CD14-positive monocyte (primary cell): ENCODE data around the gene EP400. TPM values are rescaled to one million over a fixed set of nuclear protein-coding genes. Genes with fewer than 3 reads are reported as not detected.

Experiments
- DNase-seq, 3 donors: peaks; one replicate each; pipeline ENCODE4 v3.0.0-alpha.2; 2011 to 2022
- H2AFZ ChIP-seq: 2 replicates; pipeline ENCODE4 v1.6.0; 2012; ENCODE audit warnings: mild to moderate bottlenecking, low read depth, low read length, inconsistent platforms; ENCODE audit not compliant: insufficient read depth, poor library complexity, severe bottlenecking
- H3K27ac ChIP-seq, 2 donors: 1 replicate in 1 of 2; 2 replicates in 1 of 2; pipeline ENCODE4 v1.5.1; 2012 to 2013; ENCODE audit warnings: low read length in 2 of 2, control low read depth in 1 of 2, inconsistent platforms in 1 of 2, low read depth in 1 of 2, mild to moderate bottlenecking in 1 of 2
- H3K27me3 ChIP-seq, 2 donors: one replicate each; pipeline versions ENCODE4 v1.6.0 to v1.6.1; 2011 to 2013; ENCODE audit warnings: low read length in 2 of 2; ENCODE audit not compliant: control insufficient read depth in 2 of 2, insufficient read depth in 2 of 2
- H3K36me3 ChIP-seq, 2 donors: replicated peaks in 1 of 2; 1 replicate in 1 of 2; 2 replicates in 1 of 2; pipeline versions ENCODE4 v1.5.1 to v1.6.1; 2012 to 2013; ENCODE audit warnings: low read length in 2 of 2, control low read depth in 1 of 2, inconsistent platforms in 1 of 2, mild to moderate bottlenecking in 1 of 2; ENCODE audit not compliant: insufficient read depth in 2 of 2, control insufficient read depth in 1 of 2
- H3K4me1 ChIP-seq, 2 donors: 1 replicate in 1 of 2; 2 replicates in 1 of 2; pipeline versions ENCODE4 v1.5.1 to v1.6.1; 2012 to 2013; ENCODE audit warnings: low read length in 2 of 2, control low read depth in 1 of 2, inconsistent platforms in 1 of 2, mild to moderate bottlenecking in 1 of 2, moderate library complexity in 1 of 2; ENCODE audit not compliant: insufficient read depth in 2 of 2, control insufficient read depth in 1 of 2
- H3K4me2 ChIP-seq: replicated peaks from 2 replicates; pipeline ENCODE3; 2012; ENCODE audit warnings: low read length, moderate library complexity, mild to moderate bottlenecking; ENCODE audit not compliant: poor library complexity, severe bottlenecking; ENCODE audit errors: extremely low read depth
- H3K4me3 ChIP-seq, 3 experiments: fragments of 200-600 bp in 1 of 3; sonication (generic) in 1 of 3; replicated peaks in 1 of 3; 1 replicate in 2 of 3; 2 replicates in 1 of 3; pipeline ENCODE4 v1.5.1; 2011 to 2013; ENCODE audit warnings: low read length in 3 of 3, mild to moderate bottlenecking in 3 of 3, control low read depth in 2 of 3, low read depth in 2 of 3, inconsistent platforms in 1 of 3, moderate library complexity in 1 of 3
- H3K79me2 ChIP-seq: 2 replicates; pipeline ENCODE4 v1.6.0; 2012; ENCODE audit warnings: mild to moderate bottlenecking, control low read depth, inconsistent platforms, low read length, moderate library complexity; ENCODE audit not compliant: insufficient read depth
- H3K9ac ChIP-seq: 2 replicates; pipeline ENCODE4 v1.6.0; 2017; ENCODE audit warnings: low read length, mild to moderate bottlenecking; ENCODE audit not compliant: insufficient read depth, poor library complexity, severe bottlenecking
- H3K9me3 ChIP-seq, 2 donors: replicated peaks in 1 of 2; 1 replicate in 1 of 2; 2 replicates in 1 of 2; pipeline versions ENCODE4 v1.5.1 to v1.6.1; 2012 to 2013; ENCODE audit warnings: low read length in 2 of 2, control low read depth in 1 of 2; ENCODE audit not compliant: control insufficient read depth in 1 of 2, insufficient read depth in 1 of 2
- H4K20me1 ChIP-seq: 2 replicates; pipeline ENCODE4 v1.6.0; 2012; ENCODE audit warnings: mild to moderate bottlenecking, low read length, control low read depth, moderate library complexity; ENCODE audit not compliant: insufficient read depth
- H3K27ac Mint-ChIP-seq, 7 donors: one replicate each; pipeline ENCODE4 v1.8.0; 2020; ENCODE audit warnings: mild to moderate bottlenecking in 7 of 7, mixed read lengths in 7 of 7, moderate library complexity in 6 of 7, inconsistent platforms in 2 of 7
- H3K27me3 Mint-ChIP-seq, 3 donors: one replicate each; pipeline ENCODE4 v1.8.0; 2021 to 2022; ENCODE audit warnings: low read depth in 3 of 3, mild to moderate bottlenecking in 3 of 3, mixed read lengths in 3 of 3, moderate library complexity in 3 of 3, inconsistent platforms in 1 of 3
- H3K36me3 Mint-ChIP-seq, 2 donors: one replicate each; pipeline ENCODE4 v1.8.0; 2020; ENCODE audit warnings: mixed read lengths in 2 of 2, inconsistent platforms in 1 of 2, mild to moderate bottlenecking in 1 of 2
- H3K4me1 Mint-ChIP-seq: one replicate; pipeline ENCODE4 v1.8.0; 2020; ENCODE audit warnings: mild to moderate bottlenecking, mixed read lengths
- H3K4me3 Mint-ChIP-seq, 2 donors: one replicate each; pipeline ENCODE4 v1.8.0; 2020; ENCODE audit warnings: mild to moderate bottlenecking in 2 of 2, mixed read lengths in 2 of 2, moderate library complexity in 1 of 2
- H3K9me3 Mint-ChIP-seq, 7 donors: one replicate each; pipeline ENCODE4 v1.8.0; 2020 to 2022; ENCODE audit warnings: mixed read lengths in 7 of 7, mild to moderate bottlenecking in 6 of 7, moderate library complexity in 6 of 7, inconsistent platforms in 2 of 7
- CTCF ChIP-seq: fragments of 200-600 bp; IDR thresholded peaks from one replicate; pipeline ENCODE4 v1.8.0; 2022; ENCODE audit warnings: antibody characterized with exemption, mild to moderate bottlenecking
- WGBS: methylation state at CpG from one replicate; pipeline ENCODE4 v1.1.5; 2013; ENCODE audit warnings: missing lambda C conversion rate; ENCODE audit not compliant: insufficient coverage; 5-methylcytosine and 5-hydroxymethylcytosine counted together
- intact Hi-C, 2 donors: fragments of 100-400 bp; cut with micrococcal nuclease; formaldehyde crosslinking; loops; one replicate each; pipeline versions ENCODE4 v1.15.0 to v1.15.1; 2023
- polyA plus RNA-seq, 3 donors: library from polyadenylated mRNA; depleted of rRNA in 1 of 3; unstranded in 2 of 3; stranded (reverse) in 1 of 3; fragments of 300-500 nt in 2 of 3; fragments of >200 nt in 1 of 3; fragmentation: Illumina TruSeq in 2 of 3; gene quantifications; 1 replicate in 2 of 3; 2 replicates in 1 of 3; pipeline ENCODE4 v1.2.3, GENCODE V29; 2012 to 2021

Gene EP400
- polyA plus RNA-seq, 3 donors, result 0.65 to 12.1 (median 0.81) TPM

- H3K4me1 ChIP-seq, result peaks cover 14 to 15% of the 10 kb centered on the region in 2 donors
- peak; percentile 87 to 91 (median 90) for DNase-seq
- no peaks in the 10 kb centered on the region for H3K27me3 ChIP-seq
- peak overlapping the region; percentile 84 for H3K4me2 ChIP-seq
- Mint-ChIP-seq H3K27ac (peak overlapping the region in 6 of 7 donors; percentile 24 to 89 (median 72)), H3K36me3 (peaks cover 4 to 19% of the 10 kb centered on the region in 2 donors), H3K9me3 (peaks cover 0 to 2% (median 0%) of the 10 kb centered on the region in 7 donors), H3K4me3 (peak overlapping the region; percentile 67 to 90), H3K27me3 (peaks cover 0 to 2% (median 0%) of the 10 kb centered on the region in 3 donors), H3K4me1 (peaks cover 18% of the 10 kb centered on the region)
- under 1% methylated on average over 72 of the region's 84 CpGs for WGBS
- H3K36me3 ChIP-seq, result peaks cover 0 to 17% of the 10 kb centered on the region in 2 donors
- peak overlapping the region; percentile 66 for H2AFZ ChIP-seq
- H3K79me2 ChIP-seq, result peaks cover 15% of the 10 kb centered on the region
- no peaks in the 10 kb centered on the region for H4K20me1 ChIP-seq
- peak overlapping the region; percentile 90 for H3K9ac ChIP-seq
- peak overlapping the region; percentile 29 to 87 for H3K27ac ChIP-seq
- H3K9me3 ChIP-seq, result no peaks in the 10 kb centered on the region
- intact Hi-C loops, result loop anchor here (2.0 to 10.0 kb wide), 5 partner anchors 58 to 421 kb away; partner anchors contain the start of genes DDX51 (in 2 of the 2) and NOC4L (in 2 of the 2)
- peak overlapping the region; percentile 58 to 82 (median 77) for H3K4me3 ChIP-seq
- TF ChIP-seq CTCF, result no peak
Measured at GRCh38 chr12:132083941-132084620, 134.3 kb downstream of the EP400 start.

GRCh38 chr12:132084621-132085290, 135.0 kb downstream of the EP400 start:
- peak overlapping the region; percentile 68 for H2AFZ ChIP-seq

More at GRCh38 chr12:132084621-132085290, 135.0 kb downstream of the EP400 start:
- DNase-seq, result peak; percentile 56 to 82 (median 72)
- H3K4me1 Mint-ChIP-seq, result peaks cover 22% of the 10 kb centered on the region
- intact Hi-C loops, result loop anchor here (5.0 to 10.0 kb wide), 4 partner anchors 58 to 420 kb away; partner anchors contain the start of genes DDX51 (in 1 of the 2) and NOC4L (in 1 of the 2)
- H3K27ac Mint-ChIP-seq, result peak overlapping the region; percentile 57 to 90 (median 86)
- no peak for TF ChIP-seq CTCF
- H3K27ac ChIP-seq, result peak overlapping the region; percentile 35 to 87
- peaks cover 0 to 2% (median 0%) of the 10 kb centered on the region in 7 donors for H3K9me3 Mint-ChIP-seq
- WGBS, result 0% methylated on average over 29 of the region's 49 CpGs
- H4K20me1 ChIP-seq, result no peaks in the 10 kb centered on the region
- H3K27me3 ChIP-seq, result no peaks in the 10 kb centered on the region
- peaks cover 0 to 10% of the 10 kb centered on the region in 2 donors for H3K36me3 ChIP-seq
- peak overlapping the region; percentile 90 for H3K9ac ChIP-seq
- no peaks in the 10 kb centered on the region for H3K9me3 ChIP-seq
- H3K4me3 Mint-ChIP-seq, result peak overlapping the region; percentile 85 to 94
- peaks cover 14 to 15% of the 10 kb centered on the region in 2 donors for H3K4me1 ChIP-seq
- peaks cover 15% of the 10 kb centered on the region for H3K79me2 ChIP-seq
- H3K27me3 Mint-ChIP-seq, result no peaks in the 10 kb centered on the region
- H3K4me2 ChIP-seq, result peak overlapping the region; percentile 84
- H3K4me3 ChIP-seq, result peak overlapping the region; percentile 58 to 82 (median 77)
- H3K36me3 Mint-ChIP-seq, result peaks cover 1 to 13% of the 10 kb centered on the region in 2 donors
